ENCODE results near the gene HDLBP.
A peak's percentile ranks its signal among the peaks of the same experiment; 100 is the strongest.

The HDLBP gene

DNA sequence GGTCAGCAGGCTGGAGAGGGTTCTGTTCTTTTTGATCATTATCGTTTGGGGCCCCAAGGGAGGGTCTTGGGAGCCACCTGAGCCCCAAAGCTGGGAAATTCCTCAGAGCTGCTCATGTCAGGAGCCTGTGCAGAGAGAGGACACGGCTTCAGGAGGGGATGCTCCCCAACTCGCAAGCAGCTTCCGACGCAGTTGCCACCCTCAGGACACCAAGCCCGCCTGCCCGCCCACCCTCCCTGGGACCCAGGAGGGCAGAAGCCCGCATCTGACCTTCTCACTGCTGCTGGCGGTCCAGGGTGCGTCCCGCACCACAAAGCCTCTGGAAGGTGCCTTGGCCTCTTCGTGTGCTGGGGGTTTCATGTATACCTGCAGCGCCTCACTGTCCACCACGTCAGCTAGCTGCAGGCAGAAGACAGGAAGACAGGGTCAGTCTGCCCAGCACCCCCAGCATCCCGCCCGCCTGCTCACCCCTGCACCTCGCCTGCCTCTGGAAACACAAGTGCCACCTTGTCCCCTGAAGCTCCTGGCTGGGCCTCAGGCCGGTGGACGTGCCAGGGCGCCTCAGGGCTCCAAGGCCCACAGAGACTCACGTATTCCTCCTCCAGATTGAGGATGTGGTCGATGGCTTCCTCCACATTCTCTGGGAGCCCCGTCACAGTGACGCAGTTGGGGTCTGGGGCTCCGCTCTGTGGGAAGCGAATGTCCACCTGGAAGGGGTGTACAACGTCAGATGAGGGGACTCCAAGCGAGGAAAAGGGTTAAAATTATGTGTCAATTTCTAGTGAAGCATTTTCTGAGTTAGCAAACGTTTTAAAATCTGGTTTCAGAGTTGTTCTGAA lies 85.7 kb downstream of the HDLBP start:
- DNase-seq (ENCODE audit: low read depth): no peak

DNA sequence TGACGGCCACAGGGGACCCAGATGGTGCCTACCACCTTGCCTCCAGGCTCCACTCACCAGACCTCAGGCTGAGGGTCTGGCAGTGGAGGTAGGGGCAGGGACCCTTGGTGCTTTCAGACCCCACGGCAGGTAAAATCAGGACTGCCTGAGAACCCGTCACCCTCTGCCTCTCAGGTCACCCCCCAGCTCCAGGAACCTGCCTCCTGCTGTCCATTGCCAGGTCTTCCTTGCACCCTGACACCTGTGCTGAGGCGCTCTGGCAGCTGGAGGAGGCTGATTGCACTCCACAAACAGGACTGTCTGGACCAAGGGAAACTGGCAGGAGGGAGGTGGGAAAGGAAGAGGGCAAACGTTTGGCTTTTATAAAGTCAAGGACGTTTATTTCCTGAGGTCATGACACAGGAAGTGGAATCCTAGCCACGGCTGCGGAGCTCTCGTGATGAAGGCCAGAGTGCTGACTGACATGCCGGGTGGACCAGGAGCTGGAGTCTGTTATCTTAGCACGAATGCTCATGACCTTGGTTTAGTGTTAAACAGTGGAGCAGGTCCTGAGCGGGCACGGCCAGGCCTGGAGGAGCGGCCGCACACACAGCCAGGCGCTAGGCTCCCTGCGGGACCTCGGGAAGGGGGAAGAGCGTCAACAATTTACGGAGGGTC lies 86.5 kb downstream of the HDLBP start:
- no peak for DNase-seq (ENCODE audit: low read depth)

DNA sequence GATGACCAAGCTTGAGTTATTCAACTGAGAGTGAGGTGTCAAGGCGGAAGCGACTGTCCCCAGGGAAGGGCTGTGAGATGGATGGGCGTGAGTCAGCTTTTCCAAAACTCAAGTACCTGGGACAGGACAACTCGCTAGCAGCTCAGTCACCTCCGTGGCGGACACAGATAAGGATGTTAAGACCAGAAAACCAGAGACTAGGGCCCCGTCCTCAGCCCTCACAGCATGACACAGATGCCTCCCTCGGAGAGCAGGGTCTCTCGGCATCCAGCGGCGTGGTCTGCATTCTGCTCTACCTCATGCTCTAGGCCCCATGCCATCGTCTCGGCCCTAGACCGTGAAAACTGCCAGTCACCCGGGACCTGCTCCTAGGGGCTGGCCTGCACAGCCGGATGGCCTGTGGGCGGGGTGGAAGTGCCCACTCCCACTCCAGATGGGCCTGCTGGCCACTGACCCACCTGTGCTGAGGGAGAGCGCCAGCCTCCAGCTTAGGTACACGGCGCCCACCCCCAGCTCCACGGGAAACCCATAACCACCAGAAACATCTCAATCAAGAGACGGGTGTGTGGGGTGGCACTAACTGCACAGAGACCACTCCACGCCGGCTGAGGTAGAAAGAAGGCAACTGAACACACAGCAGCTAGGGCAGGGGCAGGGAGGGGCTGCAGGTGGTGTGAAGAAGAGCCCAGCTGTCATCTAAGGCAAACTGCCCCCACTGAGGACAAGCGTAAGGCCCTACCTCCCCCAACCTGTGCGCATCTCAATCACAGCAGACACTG lies 87.2 kb downstream of the HDLBP start:
- DNase-seq (ENCODE audit: low read depth): no peak

DNA sequence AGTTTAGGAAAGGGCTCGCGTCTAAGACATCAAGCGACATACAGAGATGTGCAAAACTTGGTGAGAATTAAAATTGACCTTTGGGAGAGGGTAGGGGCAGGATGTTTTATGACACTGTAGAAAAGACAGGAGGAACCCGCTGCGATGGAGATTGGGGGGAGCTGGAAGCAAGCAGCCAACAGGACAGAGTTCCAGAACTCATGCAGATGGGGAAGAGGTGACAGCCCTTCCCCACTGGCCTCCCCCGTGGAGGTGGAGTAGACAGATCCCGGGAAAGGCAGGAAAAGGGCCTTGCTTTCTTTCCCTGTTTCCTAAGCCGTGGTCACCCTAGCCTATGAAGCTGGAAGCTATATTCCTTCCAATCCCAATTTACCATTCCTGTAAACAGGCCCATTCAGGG lies 87.9 kb downstream of the HDLBP start:
- no peak for DNase-seq (ENCODE audit: low read depth)

DNA sequence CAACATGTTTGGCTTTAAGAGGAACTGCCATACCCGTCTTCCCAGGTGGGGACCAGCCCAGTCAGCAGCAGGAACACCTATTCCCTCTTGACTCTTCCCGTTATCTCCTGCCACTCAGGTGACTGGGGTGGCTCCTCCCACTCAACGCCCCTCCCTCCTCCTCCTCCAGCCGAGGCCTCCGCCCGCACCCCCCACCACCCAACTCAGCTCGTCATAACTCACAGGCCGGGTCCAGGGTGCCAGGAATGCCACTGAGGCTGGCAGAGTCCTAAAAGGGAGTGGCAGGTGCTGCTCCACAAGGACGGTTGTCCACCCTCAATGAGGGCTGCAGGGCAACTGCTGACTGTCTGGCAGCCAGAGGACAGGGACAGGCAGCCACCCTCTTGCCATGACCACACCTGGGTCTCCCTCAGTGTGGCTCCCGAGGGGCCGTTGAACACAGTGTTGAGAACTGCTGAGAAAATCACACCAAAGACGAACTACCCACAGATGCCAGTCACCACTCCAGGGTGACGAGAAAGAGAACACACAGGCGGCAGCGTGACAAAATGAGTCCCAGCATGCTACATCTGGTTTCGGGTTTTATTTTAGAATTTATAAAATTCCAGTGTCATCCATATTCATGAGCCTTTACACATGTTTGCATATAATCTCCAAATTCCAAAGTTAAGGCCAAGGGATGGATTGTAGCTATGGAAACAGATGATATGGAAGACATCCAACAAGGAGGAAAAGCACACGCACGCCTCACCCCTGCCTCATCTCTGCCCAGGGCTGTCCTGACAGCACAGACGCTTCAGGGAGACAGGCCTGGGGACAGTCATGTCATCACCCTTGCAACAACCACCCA lies 88.5 kb downstream of the HDLBP start:
- DNase-seq (ENCODE audit: low read depth): no peak

DNA sequence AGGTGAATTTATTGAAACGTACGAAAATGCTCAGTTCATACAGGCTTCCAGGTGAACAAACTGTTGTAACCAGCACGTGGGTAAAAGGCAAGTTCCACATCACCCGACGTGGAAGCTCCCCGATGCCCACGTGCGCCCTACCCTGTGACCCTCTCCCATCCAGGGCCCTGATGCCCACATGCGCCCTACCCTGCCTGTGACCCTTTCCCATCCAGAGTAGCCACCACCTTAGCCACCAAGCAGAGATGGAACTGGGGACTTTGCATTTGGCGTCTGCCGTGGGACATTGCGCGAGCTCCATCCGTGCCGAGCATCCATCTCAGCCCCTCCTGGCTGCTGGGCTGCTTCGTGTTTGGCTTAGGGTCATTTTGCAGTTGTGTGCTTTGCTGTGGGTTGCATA lies 89.5 kb downstream of the HDLBP start:
- DNase-seq (ENCODE audit: low read depth): no peak

DNA sequence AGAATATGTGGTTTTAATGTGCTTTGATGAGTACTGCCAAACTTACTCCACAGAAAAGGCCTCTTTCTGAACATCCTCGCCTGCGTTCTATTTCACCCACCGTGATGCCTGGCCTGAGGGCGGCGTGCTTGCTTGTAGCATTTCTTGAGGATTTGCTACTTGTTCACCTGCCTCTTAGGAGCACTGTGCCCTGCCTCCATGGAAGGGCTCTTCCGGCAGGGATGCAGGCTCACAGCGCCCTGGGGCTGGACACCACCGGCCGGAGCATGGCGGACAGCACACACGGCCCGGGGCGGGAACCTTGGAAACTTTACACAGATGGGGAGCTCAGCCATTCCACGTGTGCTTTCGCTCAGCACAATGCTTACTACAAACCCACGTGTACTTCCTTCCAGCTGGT lies 89.9 kb downstream of the HDLBP start:
- DNase-seq (ENCODE audit: low read depth): no peak

DNA sequence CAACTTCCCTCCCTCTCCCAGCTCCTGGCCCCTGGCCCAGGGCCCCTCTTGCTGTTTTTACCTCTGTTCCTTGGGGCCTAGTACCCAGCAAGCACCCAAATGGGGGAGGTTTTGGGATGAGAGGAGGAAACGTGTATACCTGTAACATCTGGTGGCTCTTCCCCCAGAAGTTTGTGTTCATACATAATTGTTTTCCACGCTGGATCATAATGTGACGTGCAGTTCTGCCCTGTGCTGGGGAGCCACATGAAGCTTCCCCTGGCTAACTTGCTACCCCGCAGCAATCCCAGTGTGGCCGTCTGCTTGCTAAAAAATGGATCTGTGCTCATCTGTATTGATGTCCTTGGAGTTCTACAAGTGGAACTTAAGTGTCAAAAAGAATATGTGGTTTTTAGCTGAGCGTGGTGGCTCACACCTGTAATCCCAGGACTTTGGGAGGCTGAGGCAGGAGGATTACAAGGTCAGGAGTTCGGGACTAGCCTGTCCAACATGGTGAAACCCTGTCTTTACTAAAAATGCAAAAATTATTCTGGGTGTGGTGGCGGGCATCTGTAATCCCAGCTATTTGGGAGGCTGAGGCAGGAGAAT lies 90.5 kb downstream of the HDLBP start:
- no peak for DNase-seq (ENCODE audit: low read depth)

DNA sequence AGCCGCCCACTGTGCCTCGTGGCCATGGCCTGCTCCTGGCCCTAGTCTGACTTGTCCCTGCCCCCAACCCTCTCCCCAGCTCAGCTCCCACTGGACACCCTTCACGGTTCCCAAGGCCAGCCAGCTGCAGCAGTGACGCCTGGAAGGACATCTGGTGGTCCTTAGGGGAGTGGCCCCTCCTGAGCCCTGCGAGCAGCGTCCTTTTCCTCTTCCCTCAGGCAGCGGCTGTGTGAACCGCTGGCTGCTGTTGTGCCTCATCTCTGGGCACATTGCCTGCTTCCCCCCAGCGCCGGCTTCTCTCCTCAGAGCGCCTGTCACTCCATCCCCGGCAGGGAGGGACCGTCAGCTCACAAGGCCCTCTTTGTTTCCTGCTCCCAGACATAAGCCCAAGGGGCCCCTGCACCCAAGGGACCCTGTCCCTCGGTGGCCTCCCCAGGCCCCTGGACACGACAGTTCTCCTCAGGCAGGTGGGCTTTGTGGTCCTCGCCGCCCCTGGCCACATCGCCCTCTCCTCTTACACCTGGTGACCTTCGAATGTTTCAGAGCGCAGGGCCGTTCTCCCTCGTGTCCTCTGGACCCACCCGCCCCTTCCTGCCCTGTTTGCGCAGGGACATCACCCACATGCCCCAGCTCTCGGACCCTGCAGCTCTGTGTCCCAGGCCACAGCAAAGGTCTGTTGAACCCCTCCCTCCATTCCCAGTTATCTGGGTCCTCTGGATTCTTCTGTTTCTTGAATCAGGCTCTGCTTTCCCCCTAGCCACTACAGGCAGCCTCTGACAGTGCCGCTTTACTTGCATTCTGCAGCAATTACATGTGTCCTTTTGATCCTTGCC lies 91.2 kb downstream of the HDLBP start:
- no peak for DNase-seq (ENCODE audit: low read depth)

DNA sequence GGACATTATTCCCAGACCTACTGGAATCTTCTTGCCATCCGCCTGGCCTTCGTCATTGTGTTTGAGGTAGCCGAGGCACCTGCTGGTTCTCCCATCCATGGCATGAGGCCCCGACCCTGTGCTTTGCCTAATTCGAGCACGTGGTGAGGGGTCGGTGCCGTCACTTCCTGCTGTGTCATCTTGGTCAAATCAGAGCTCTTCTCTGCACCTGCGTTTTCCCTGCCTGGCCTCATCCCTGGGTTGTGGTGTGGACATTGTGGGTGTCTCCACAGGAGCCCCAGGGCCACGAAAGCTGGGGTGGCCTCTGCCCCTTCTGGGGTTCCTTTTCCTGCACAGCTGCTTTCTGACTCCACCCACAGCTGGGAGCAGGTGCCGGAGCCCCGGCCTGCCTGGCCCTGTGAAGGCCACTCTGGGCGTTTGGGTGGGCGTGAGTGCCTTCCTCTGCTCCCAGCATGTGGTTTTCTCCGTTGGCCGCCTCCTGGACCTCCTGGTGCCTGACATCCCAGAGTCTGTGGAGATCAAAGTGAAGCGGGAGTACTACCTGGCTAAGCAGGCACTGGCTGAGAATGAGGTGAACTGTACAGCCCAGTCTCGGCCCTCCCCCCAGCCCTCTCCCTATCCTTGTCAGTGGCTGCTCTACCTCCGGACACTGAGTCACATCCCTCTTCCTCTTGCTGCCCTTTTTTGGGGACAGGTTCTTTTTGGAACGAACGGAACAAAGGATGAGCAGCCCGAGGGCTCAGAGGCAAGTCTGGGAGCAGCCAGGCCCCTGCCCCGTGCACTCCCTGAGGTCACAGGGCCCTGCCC lies 92.1 kb downstream of the HDLBP start:
- DNase-seq (ENCODE audit: low read depth): no peak

DNA sequence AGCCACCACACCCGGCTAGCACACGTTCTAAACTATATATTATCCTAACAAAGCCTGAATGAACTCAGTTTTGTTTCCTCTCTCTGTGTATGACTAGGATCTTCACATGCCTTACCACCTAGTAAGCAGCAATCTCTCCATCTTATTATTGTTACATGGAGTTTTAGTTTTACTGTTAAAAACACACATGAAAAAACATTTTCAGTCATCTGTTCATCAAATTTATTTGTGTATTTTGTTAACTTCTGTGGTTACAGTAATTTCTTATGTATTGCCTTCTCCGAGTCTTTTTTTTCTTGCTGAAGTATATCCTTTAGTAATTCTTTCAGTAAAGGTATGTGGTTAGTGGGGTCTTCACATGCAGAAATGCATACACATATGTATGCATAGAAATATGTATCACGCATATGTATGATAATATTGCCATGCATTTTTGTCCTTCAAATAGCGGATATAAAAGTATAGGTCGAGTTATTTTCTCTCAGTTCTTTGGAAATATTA lies 95.6 kb downstream of the HDLBP start:
- no peak for DNase-seq (ENCODE audit: low read depth)

DNA sequence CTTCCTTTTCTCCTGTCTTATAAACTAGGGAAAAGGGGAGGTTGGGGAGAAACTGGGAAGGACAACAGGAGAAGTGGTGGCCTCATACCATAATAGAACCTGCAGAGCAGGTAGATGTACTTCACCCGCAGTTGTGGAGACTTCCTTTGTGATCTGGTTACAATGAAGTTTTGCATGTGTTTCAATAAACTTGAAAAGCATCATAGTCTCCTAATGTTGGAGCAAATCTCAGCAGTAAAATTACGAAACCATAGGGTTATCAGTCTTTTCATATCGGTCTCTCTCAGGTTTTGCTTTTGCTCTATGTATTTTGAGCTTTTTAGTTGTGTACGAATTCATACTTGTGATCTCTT lies 96.5 kb downstream of the HDLBP start:
- no peak for DNase-seq (ENCODE audit: low read depth)

DNA sequence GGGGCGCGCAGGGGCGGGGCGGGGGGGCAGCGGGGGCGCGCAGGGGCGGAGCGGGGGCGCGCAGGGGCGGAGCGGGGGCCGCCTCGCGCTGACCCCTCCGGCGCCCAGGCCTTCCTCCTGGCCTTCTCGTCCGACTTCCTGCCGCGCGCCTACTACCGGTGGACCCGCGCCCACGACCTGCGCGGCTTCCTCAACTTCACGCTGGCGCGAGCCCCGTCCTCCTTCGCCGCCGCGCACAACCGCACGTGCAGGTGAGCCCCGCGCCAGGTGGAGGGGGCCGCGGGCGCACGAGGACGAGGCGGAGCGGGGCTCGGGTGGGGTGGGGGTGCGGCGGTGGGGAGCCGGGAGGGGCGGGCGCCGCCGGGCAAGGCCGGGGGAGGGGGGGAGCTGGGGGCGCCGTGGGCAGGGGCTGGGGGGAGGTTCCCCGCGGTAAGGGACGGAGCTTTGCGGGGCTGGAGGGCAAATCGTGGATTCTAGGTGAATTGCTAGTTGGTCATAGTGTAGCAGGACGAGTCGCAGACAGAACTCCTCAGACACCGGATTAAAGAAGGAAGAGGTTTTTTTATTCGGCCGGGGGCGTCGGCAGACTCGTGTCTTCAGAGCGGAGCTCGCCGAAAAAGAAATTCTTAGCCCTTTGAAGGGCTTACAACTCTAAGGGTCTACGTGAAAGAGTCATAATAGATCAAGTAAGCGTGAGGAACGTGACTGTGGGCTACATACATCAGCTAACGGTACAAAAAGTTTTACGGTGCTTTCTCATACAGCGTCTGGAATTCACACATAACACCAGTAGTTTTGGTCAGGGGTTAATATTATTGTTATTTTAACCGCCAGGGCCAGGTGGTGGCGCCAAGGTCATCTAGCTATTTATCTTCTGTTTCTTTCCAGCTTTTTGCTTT lies 97.1 kb downstream of the HDLBP start:
- no peak for DNase-seq (ENCODE audit: low read depth)

DNA sequence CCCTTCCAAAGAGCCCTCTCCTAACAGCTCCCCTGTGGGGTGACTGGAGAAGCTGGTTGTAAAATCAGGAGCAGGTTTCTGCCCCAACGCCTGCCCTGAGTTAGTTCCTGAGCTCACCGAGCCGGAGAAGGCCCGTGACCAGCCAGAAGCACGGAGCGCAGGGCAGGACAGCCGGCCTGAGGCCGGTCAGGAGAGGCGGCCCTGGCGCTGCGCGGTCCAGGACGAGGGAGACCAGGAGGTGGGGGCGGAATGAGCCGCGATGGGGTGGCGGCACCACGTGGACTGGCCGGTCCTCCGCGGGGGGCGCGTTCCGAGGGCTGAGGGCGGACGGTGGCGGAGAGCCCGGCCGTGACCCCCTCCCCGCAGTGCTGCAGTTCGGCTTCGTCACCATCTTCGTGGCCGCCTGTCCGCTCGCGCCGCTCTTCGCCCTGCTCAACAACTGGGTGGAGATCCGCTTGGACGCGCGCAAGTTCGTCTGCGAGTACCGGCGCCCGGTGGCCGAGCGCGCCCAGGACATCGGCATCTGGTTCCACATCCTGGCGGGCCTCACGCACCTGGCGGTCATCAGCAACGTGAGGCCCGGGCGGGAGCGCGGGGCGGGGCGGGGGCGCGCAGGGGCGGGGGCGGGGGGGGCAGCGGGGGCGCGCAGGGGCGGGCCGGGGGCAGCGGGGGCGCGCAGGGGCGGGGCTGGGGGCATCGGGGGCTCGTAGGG lies 98.0 kb downstream of the HDLBP start:
- DNase-seq (ENCODE audit: low read depth): peak; percentile 68

DNA sequence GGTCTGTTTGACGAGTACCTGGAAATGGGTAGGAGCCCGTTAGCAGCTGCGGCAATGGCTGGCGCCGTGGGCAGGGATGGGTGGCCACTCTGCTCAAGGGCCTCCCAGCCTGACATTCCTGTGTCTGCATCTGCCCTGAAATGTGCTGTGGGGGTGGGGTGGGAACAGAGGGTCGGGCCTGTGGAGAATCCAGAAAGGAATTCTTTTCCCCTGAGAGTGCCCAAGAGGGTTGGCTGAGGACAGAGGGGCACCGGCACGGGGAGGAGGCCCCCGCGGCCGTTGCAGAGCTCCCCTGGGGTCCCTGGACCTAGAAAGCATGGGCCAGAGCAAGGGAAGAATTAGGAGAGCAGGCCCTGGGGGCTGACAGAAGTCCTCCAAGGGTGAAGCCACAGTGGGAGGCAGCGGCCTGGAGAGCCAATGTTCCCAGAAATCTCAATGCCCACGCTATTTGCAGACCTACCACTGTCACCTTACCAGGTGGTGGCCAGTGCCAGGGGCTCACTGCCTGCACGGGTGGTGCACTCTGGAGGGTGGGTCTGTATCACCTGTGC lies 99.2 kb downstream of the HDLBP start:
- no peak for DNase-seq (ENCODE audit: low read depth)

DNA sequence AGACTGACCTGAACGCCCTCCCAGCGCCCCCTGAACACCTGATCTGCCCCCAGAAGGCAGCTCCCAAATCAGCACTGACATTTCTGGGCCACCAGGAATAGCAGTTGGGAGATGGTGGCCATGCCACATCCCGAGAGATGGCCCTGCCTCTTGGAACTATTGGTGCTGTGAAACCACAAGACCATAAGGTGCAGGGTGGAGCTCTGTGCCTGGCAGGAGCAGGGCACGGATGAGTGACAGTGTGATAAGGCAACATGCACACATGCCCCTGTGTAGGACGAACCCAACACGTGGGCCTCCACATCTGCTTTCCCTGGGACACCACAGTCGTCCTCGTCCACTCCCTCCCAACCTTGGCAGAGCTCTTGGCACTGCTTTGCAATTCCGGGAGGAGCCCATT lies 100.1 kb downstream of the HDLBP start:
- DNase-seq (ENCODE audit: low read depth): no peak

DNA sequence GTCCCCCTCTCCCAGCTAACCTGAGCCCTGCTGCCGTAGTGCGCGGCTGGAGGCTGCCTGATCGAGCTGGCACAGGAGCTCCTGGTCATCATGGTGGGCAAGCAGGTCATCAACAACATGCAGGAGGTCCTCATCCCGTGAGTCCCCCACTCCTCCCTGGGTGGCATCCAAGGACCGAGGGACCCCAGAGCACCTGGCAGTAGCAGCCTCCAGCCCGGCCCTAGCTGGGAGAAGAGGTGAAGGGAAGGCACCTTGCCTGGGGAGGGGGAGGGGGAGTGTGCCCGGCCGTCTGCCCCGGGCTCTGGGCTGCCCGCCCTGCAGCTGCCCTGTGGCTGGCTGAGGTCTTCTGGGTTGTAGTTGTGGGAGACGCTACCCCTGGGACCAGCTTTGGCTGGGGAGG lies 100.7 kb downstream of the HDLBP start:
- DNase-seq (ENCODE audit: low read depth): no peak

DNA sequence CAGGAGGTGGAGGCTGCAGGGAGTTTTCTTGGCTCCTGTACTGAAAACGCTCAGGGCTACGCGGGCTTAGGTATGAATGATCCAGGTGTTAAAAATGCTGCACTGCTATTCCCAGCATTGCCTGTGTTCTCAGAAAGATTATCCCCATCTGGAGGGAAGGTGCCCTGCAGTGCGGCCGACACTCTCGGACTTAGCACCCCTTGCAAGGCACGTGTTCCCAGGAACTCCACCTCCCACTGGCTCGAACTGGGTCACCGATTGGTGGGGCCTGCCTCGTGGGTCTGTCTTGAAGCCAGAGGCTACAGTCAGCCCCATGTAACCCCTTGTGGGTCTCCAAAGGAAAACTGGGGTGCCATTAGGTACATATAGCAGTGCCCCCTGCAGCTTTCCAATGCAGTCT lies 101.3 kb downstream of the HDLBP start:
- no peak for DNase-seq (ENCODE audit: low read depth)
